ENCODE measurements around the gene INSIG1.

GRCh38 chr7:155294511-155294778, 3.2 kb upstream of the INSIG1 start:
- TF ChIP-seq POLR2A (IDR thresholded peaks at IDR 0.05), result no peak
- no peak for TF ChIP-seq CTCF (IDR thresholded peaks at IDR 0.05)
